ENCODE data around the gene CSNK1A1.
"Not testable (repeated sequence)": the region's sequence is repeated elsewhere in the genome, so short reads cannot be mapped to it uniquely, and the experiment has no call there.

Gene CSNK1A1

GRCh38 chr5:149529463-149529862, 21.8 kb downstream of the CSNK1A1 start:
- no peak for DNase-seq (ENCODE audit: low spot score)

- DNase-seq (ENCODE audit: low spot score), result no peak
These were observed 22.8 kb downstream of the CSNK1A1 start for GRCh38 chr5:149528281-149529060.

- no peak for DNase-seq (ENCODE audit: low spot score)
These were observed 24.2 kb downstream of the CSNK1A1 start for GRCh38 chr5:149526845-149527590.

- DNase-seq (ENCODE audit: low spot score), result no peak
These were observed 29.2 kb downstream of the CSNK1A1 start for GRCh38 chr5:149521739-149522685.

- no peak for DNase-seq (ENCODE audit: low spot score)
These were observed 31.6 kb downstream of the CSNK1A1 start for GRCh38 chr5:149519601-149520000.

GRCh38 chr5:149518620-149519019, 32.6 kb downstream of the CSNK1A1 start:
- no peak for DNase-seq (ENCODE audit: low spot score)

- no peak for DNase-seq (ENCODE audit: low spot score)
These were observed 33.6 kb downstream of the CSNK1A1 start for GRCh38 chr5:149517461-149518122.

GRCh38 chr5:149514512-149514911, 36.7 kb downstream of the CSNK1A1 start:
- no peak for DNase-seq (ENCODE audit: low spot score)

GRCh38 chr5:149513372-149513947, 37.8 kb downstream of the CSNK1A1 start:
- DNase-seq (ENCODE audit: low spot score), result not testable (repeated sequence)

- no peak for DNase-seq (ENCODE audit: low spot score)
These were observed 41.1 kb downstream of the CSNK1A1 start for GRCh38 chr5:149510136-149510535.

GRCh38 chr5:149504677-149505076, 46.6 kb downstream of the CSNK1A1 start:
- DNase-seq (ENCODE audit: low spot score), result no peak

- DNase-seq (ENCODE audit: low spot score), result no peak
These were observed 48.2 kb downstream of the CSNK1A1 start for GRCh38 chr5:149503006-149503405.

GRCh38 chr5:149500922-149501582, 50.2 kb downstream of the CSNK1A1 start:
- no peak for DNase-seq (ENCODE audit: low spot score)

GRCh38 chr5:149498724-149499336, 52.4 kb downstream of the CSNK1A1 start:
- no peak for DNase-seq (ENCODE audit: low spot score)

GRCh38 chr5:149497357-149497756, 53.9 kb downstream of the CSNK1A1 start:
- no peak for DNase-seq (ENCODE audit: low spot score)

- DNase-seq (ENCODE audit: low spot score), result no peak
These were observed 54.3 kb downstream of the CSNK1A1 start for GRCh38 chr5:149496917-149497316.

GRCh38 chr5:149496166-149496565, 55.1 kb downstream of the CSNK1A1 start:
- DNase-seq (ENCODE audit: low spot score), result no peak

- DNase-seq (ENCODE audit: low spot score), result no peak
These were observed 55.6 kb downstream of the CSNK1A1 start for GRCh38 chr5:149495673-149496072.

- DNase-seq (ENCODE audit: low spot score), result no peak
These were observed 57.9 kb downstream of the CSNK1A1 start for GRCh38 chr5:149493316-149493715.

- no peak for DNase-seq (ENCODE audit: low spot score)
These were observed 58.5 kb downstream of the CSNK1A1 start for GRCh38 chr5:149492781-149493180.

Data from CD4-positive, alpha-beta T cell treated with Interleukin-6 at 100 ng/mL for 8 hours (primary cell).